Smooth muscle cell of bladder (primary cell): ENCODE results near the gene OR10H5. TPM values are rescaled to one million over a fixed set of nuclear protein-coding genes. Genes with fewer than 3 reads are reported as not detected.

Source experiments
- total RNA-seq: library from RNA; depleted of rRNA; stranded (reverse); fragments of >200 nt; gene quantifications from 2 replicates; pipeline ENCODE4 v1.2.3, GENCODE V29; 2014

OR10H5 gene, protein sequence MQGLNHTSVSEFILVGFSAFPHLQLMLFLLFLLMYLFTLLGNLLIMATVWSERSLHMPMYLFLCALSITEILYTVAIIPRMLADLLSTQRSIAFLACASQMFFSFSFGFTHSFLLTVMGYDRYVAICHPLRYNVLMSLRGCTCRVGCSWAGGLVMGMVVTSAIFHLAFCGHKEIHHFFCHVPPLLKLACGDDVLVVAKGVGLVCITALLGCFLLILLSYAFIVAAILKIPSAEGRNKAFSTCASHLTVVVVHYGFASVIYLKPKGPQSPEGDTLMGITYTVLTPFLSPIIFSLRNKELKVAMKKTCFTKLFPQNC
- not detected in 2 replicates for total RNA-seq

DNA sequence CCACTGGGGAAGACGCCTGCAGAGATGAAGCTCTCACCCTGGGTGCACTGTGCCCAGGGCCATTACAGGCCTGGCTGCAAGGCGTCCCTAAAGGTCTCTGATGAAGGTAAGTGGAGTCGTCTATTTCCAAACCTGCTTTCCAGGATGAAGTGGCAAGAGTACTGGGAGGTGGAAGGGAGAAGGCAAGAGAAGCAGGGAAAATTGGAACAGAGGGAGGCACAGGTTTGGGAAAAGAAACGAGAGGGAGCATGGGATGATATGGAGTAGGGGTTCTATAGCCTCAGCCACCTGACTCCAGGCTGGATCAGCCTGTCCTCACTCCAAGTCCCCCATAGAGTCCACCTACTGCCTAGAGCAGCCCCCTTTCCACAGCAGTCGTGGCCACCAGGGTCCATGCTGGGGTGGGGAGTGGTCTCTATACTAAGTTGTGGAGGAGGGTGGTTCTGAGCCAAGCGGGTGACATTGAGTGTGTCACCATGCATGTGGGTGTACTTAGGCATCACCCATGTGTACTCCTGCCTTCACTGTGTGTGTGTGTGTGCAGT is at the start of gene OR10H5:
Gene OR10H5, plus strand, starts transcription at position 51 of the 545 bp plus-strand sequence. CDS start 6,388 bp downstream, outside the sequence.

DNA sequence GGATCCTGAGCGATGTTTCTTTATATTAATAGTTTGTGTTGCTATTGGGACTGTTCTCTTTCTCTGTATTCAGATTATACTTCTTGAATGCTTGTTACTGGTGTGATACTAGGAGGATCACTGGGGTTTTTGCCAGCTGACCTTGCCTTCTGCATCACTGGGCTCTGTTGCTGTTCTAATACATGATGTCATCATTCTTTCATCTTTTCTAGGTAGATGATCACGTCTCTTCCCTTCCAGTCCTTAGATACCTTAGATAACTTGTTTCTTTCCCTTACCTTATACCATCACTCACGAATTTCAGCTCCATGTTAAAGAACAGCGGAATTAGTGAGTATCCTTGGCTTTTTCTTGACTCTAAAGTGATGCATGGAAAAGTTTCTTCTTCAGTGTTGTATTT is 49.7 kb upstream of the OR10H5 start, which contains the start of gene OR10H3:
Gene OR10H3, plus strand, starts transcription at position 264 of the 400 bp plus-strand sequence. CDS start 3,408 bp downstream, outside the sequence.

DNA sequence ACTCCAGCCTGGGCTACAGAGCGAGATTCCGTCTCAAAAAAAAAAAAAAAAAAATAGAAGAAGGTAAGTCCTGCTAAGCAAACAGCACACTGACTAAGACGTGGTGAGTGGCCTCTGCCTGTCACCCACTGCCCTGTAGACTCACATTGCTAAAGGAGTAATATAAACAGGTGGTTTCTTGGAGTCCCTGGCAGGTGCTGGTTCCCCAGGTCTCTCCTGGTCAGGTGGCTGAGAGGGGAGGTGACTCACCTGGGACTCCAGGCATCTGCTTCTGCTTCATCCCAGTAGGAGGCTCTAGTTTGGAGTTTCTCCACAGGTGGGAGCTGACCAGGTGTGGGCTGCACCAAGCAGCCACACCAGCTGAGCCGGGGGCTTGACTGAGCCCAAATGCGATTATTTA is 27.8 kb downstream of the OR10H5 start, which contains the start of gene OR10H1:
Gene OR10H1, minus strand, starts transcription at position 359 of the 400 bp plus-strand sequence. CDS start 7,627 bp downstream, outside the sequence.

Other genes starting within 250 kb of the OR10H5 start
- gene CYP4F8, start 172.4 kb upstream of the OR10H5 start, total RNA-seq = 0.14 TPM in 1 of 2 replicates, not detected in the other
- gene CYP4F3, start 146.8 kb upstream of the OR10H5 start, total RNA-seq = not detected in 2 replicates
- 0.18 TPM in 1 of 2 replicates, not detected in the other for gene CYP4F12, start 114.6 kb upstream of the OR10H5 start, total RNA-seq
- gene OR10H2, start 59.6 kb upstream of the OR10H5 start, total RNA-seq = not detected in 2 replicates
- not detected in 2 replicates for gene OR10H3, start 49.7 kb upstream of the OR10H5 start, total RNA-seq
- gene OR10H1, start 28.0 kb downstream of the OR10H5 start, total RNA-seq = not detected in 2 replicates
- not detected in 2 replicates for gene CYP4F2, start 110.4 kb downstream of the OR10H5 start, total RNA-seq
- not detected in 2 replicates for gene CYP4F11, start 146.9 kb downstream of the OR10H5 start, total RNA-seq
- not detected in 2 replicates for gene OR10H4, start 161.3 kb downstream of the OR10H5 start, total RNA-seq